ENCODE data around the gene FOXO1. TPM values are rescaled to one million over a fixed set of nuclear protein-coding genes. Genes with fewer than 3 reads are reported as not detected.

The FOXO1 gene
- total RNA-seq, 2 experiments from 2014 or later = 26.9 to 28.1 TPM

DNA sequence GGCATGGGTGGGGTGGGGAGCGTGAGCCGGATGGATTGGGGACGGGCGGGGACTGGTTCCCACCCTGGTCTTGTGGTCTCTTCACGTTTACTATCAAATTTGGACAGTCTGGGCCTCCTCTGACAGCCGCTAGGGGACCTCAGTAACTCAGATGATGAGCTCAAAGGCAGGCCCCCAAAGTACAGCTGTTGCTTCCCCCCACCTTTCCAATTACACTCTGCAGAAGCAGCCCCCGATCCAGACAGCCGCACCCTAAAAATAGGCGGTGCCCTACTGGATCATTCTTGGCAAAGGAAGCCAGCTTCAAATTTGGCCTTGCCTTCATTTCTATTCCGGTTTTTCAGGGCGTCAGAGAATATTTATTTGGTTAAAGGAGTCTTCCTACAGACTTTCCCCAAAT is 1.9 kb upstream of the FOXO1 start:
- POLR2A ChIA-PET = interaction anchor here (0.5 to 0.7 kb wide), 2 partner anchors 125 to 847 kb away, joined by 3 read pairs; no protein-coding TSS in a partner anchor
- CTCF ChIA-PET = interaction anchor here (0.7 to 1.4 kb wide), 7 partner anchors 10 to 306 kb away, joined by 3 to 6 read pairs (median 3); no protein-coding TSS in a partner anchor

DNA sequence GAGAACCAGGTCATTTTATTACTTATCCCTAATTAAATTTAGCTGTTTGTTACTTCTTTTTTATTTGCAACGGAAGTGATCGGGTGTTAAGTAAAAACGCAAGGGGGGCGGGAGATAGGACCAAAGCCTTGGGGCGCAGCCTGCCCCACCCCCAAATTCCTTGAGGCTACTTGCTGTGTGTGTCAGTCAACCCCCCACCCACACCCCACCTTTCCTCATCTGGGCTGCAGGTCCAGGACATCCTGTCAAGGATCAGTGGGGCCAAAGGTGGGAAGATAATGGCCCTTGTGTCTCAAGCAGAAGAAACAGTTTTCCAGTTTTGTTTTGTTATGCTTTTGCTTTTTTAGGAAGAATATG is 1.2 kb upstream of the FOXO1 start:
- ChIA-PET POLR2A (interaction anchor here (0.5 kb wide), 1 partner anchor 846 kb away, joined by 3 read pairs; no protein-coding TSS in a partner anchor), CTCF (interaction anchor here (1.2 to 1.4 kb wide), 3 partner anchors 17 to 307 kb away, joined by 3 to 6 read pairs (median 4); no protein-coding TSS in a partner anchor)

DNA sequence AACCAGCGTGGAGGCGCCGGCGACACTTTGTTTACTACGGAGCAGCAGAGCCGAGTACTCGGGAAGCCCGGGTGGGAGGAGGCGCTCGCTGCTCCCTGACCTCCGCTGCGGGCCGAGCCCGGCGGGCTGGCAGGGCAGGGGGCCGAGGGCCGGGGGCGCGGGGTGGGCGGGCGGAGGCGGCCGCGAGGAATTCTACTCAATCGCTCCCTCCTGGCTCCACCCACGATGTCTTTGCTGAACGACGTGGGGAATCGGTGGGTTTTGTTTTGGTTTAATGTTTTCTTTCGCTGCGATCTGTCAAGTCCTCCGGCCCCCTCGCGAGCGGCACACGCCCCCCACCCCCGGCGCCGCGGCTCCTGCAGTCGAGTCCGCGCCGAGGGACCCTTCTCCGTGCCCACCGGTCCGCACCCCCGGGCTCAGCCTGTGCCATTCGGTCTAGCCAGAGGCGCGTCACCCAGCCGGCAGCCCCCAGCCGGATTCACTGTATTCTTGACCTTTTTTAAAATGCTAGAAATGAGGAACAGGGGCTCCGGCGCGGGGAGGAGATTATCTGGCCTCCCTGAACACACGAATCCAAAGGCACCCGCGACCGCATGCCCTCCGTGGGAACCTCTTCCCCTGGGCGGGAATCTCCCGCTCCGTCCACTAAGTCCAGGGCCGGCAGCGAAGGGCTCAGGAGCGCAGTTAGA is 636 bp upstream of the FOXO1 start:
- POLR2A ChIA-PET = interaction anchor here (0.5 to 1.3 kb wide), 2 partner anchors 29 to 54 kb away, joined by 3 read pairs; no protein-coding TSS in a partner anchor
- CTCF ChIA-PET = interaction anchor here (1.4 kb wide), 1 partner anchor 110 kb away, joined by 4 read pairs; no protein-coding TSS in a partner anchor

DNA sequence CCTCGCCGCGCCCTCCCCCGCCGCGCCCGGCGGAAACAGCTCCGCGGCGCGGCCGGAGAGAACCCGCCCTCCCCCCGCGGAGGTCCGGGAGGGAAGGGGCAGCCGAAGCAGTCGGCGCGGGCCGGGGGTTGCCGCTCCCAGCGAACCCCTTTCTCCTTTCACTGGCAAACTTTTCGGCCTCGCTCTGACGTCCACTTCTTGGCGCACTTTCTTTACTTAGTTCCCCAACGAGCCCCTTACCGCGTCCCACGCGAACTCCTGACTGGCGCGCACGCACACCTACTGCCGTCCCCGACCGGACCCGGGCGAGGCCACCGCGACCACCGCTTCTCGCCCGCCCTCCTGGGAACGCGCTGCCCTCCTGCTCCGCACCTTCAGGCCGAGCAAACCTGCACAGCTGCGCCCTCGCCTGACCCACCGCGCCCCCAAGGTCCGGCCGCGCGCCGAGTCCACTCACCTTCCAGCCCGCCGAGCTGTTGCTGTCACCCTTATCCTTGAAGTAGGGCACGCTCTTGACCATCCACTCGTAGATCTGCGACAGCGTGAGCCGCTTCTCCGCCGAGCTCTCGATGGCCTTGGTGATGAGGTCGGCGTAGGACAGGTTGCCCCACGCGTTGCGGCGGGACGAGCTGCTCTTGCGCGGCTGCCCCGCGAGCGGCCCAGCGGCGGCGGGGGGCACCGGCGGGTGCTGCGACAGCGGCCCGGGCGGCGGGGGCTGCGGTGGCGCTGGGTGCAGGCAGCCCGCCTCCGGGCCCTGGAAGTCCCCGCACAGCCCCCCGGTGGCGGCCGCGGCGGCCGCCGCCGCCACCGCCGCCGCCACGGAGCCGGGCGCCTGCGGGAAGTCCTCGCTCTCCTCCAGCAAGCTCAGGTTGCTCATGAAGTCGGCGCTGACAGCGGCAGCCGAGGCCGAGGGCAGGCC is 1.1 kb downstream of the FOXO1 start:
- ChIA-PET CTCF (interaction anchor here (0.8 to 1.7 kb wide), 3 partner anchors 13 to 180 kb away, joined by 4 to 6 read pairs (median 4); no protein-coding TSS in a partner anchor), POLR2A (interaction anchor here (0.5 to 1.8 kb wide), 9 partner anchors 17 to 459 kb away, joined by 3 to 12 read pairs (median 4); no protein-coding TSS in a partner anchor)

DNA sequence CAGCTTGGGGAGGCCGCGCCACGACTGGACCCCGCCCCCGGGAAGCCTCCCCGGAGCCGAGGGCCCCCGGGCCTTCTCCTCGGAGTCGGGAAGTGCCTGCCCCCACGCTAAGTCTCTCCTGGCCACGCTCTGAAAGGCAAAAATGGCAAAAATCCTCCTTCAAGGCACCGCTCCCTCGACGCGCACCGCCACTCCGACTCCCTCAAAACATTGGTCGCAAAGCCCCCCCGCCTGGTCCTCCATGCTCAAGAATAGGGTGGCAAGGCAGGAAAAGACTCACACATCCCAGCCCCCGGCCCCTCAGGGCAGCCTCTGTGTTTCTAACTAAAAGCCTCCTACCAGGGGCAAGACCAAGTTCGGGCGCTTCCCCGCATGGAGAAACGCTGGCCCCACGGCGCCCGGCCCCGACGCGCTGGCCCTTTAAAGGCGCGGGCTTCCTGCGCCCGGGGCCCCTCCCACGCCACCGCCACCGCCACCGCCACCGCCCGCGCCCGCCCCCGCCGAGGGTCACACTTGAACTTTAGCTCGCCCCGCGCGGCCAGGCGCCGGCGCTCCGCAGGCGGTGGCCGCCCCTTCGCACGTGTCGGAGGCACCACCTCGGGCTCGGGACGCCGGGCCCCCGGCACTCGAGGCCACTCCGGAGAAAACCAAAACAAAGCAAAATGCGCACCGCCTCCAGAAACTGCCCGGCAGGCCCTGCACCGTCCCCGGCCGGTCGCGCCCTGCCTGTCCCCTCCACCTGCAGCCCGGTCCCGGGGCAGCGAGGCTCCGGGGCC is 1.9 kb downstream of the FOXO1 start:
- POLR2A ChIA-PET = interaction anchor here (0.5 to 1.8 kb wide), 9 partner anchors 51 to 458 kb away, joined by 3 to 12 read pairs (median 4); no protein-coding TSS in a partner anchor
- CTCF ChIA-PET = interaction anchor here (1.1 to 1.7 kb wide), 2 partner anchors 18 to 179 kb away, joined by 4 to 6 read pairs; no protein-coding TSS in a partner anchor

GRCh38 chr13:40664100-40664349 is 2.4 kb downstream of the FOXO1 start:
- POLR2A ChIA-PET = interaction anchor here (0.5 to 1.8 kb wide), 4 partner anchors 51 to 458 kb away, joined by 3 to 12 read pairs (median 4); no protein-coding TSS in a partner anchor
- CTCF ChIA-PET = interaction anchor here (1.7 kb wide), 1 partner anchor 18 kb away, joined by 6 read pairs; no protein-coding TSS in a partner anchor

DNA sequence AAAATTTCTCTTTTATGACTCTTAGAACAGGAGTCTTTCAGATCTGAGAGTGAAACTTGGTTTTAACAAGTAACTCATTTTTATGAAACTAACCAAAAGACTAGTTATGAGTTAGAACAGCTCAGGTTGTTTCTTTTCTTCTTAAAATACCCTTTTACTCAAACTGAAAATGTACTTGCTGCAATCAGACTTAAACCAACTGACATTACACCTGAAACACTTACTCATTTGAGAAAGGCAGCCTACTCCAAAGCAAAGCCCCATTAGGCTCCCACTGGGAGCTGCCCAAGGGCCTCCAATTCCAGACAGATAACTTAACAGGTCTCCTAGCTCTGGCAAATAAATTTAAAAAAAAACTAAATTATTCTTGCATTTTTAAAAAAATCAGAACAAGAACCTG is 3.6 kb downstream of the FOXO1 start:
- CTCF ChIA-PET = no interaction called here
- POLR2A ChIA-PET = interaction anchor here (0.6 to 1.1 kb wide), 5 partner anchors 10 to 340 kb away, joined by 3 to 10 read pairs (median 4); no protein-coding TSS in a partner anchor

GRCh38 chr13:40661875-40662665 is 4.4 kb downstream of the FOXO1 start:
- ChIA-PET CTCF (no interaction called here), POLR2A (interaction anchor here (0.6 to 1.1 kb wide), 3 partner anchors 27 to 299 kb away, joined by 3 to 10 read pairs (median 3); no protein-coding TSS in a partner anchor)

DNA sequence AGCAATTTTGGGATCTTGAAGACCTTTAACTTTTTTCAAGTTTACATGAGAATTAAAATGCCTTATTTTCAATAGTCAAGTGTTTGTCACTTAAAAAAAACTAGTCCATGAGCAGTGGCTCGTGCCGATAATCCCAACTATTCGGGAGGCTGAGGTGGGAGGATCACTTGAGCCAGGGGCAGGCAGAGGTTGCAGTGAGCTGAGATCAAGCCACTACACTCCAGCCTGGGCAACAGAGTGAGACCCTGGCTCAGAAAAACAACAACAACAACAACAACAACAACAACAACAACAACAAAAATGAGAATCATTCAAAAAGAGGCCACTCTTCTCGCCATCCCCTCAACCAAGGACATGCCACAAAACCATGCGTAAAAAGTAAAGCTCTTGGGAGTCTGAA is 5.7 kb downstream of the FOXO1 start:
- CTCF ChIA-PET = no interaction called here
- POLR2A ChIA-PET = no interaction called here

DNA sequence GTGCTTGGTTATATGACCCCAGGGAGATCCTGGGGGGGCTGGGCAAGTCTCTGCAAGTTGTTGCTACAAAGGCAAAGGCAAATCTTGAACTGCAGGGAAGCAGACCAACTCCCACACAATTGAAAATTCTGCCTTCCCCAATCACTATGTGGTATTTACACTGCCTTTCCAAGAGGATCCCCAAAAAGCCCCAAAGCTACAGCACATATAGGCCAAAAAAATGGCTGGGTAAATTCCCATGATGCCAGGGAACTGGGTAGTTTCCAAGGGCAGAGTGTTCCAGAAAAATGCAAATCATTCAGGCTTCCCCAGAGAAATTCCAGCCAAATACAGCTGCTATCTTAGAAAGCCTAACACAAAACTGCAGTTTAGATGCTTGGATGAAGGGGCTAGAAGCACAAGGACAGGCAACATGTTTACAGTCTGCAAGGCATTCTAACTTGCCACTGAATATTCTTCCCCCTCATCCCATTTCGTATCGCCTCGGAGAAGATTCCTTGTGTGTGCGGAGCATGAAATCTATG is 6.2 kb downstream of the FOXO1 start:
- POLR2A ChIA-PET = no interaction called here
- CTCF ChIA-PET = no interaction called here

GRCh38 chr13:40657951-40658350 is 8.5 kb downstream of the FOXO1 start:
- POLR2A ChIA-PET = no interaction called here
- CTCF ChIA-PET = no interaction called here

GRCh38 chr13:40657307-40657706 is 9.1 kb downstream of the FOXO1 start:
- ChIA-PET POLR2A (interaction anchor here (0.7 kb wide), 1 partner anchor 44 kb away, joined by 5 read pairs; no protein-coding TSS in a partner anchor), CTCF (interaction anchor here (0.7 kb wide), 1 partner anchor 162 kb away, joined by 3 read pairs; no protein-coding TSS in a partner anchor)

GRCh38 chr13:40656358-40656757 is 10.1 kb downstream of the FOXO1 start:
- CTCF ChIA-PET = interaction anchor here (0.7 kb wide), 1 partner anchor 161 kb away, joined by 3 read pairs; no protein-coding TSS in a partner anchor

GRCh38 chr13:40653527-40654318 is 12.7 kb downstream of the FOXO1 start:
- ChIA-PET POLR2A (no interaction called here), CTCF (no interaction called here)

More at GRCh38 chr13:40656358-40656757, 10.1 kb downstream of the FOXO1 start:
- POLR2A ChIA-PET = no interaction called here

GRCh38 chr13:40652588-40652940 is 13.9 kb downstream of the FOXO1 start:
- POLR2A ChIA-PET = interaction anchor here (0.6 kb wide), 1 partner anchor 86 kb away, joined by 3 read pairs; no protein-coding TSS in a partner anchor
- CTCF ChIA-PET = interaction anchor here (1.0 kb wide), 1 partner anchor 13 kb away, joined by 4 read pairs; no protein-coding TSS in a partner anchor

DNA sequence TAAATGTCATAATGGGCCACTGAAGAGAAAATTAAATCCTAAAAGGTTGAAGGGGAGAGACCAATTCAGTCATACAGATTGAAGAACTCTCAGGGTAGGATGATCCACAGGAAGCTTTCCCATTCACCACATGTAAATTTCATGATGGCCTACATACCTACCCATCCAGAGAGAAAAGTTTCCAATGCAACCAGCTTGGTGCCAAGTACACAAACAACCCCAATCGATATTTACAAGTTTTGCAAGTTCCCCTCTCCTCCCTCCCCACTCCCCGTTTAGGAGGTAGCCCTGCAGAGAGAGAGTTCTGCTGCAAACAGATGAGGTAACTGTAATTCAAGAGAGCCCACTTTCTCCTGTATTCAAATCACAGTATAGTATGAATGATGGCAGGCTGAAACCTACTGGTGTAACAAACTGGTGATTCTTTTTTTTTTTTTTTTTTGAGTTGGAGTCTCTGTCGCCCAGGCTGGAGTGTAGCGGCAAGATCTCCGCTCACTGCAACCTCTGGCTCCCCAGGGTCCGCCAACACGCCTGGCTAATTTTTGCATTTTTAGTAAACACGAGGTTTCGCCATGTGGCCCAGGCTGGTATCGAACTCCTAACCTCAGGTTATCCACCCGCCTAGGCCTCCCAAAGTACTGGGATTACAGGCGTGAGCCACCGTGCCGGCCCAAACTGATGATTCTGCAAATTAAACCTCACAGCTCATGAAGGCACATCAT is 14.4 kb downstream of the FOXO1 start:
- ChIA-PET POLR2A (interaction anchor here (0.6 kb wide), 1 partner anchor 85 kb away, joined by 3 read pairs; no protein-coding TSS in a partner anchor), CTCF (interaction anchor here (0.7 to 1.0 kb wide), 2 partner anchors 14 to 381 kb away, joined by 3 to 4 read pairs; no protein-coding TSS in a partner anchor)

All from activated CD8-positive, alpha-beta memory T cell treated with anti-CD3 and anti-CD28 coated beads for 36 hours (primary cell).